Ammon's horn (tissue), 1 donor: ENCODE data around the gene TYMS.
"Not testable (repeated sequence)": the region's sequence is repeated elsewhere in the genome, so short reads cannot be mapped to it uniquely, and the experiment has no call there.

Experiments
- DNase-seq: peaks from one replicate; pipeline ENCODE4 v3.0.0-alpha.2; 2016; ENCODE audit warnings: low spot score

TYMS gene

GRCh38 chr18:678482-679182 lies 21.2 kb downstream of the TYMS start:
- no peak for DNase-seq

- no peak for DNase-seq
Measured at GRCh38 chr18:679516-679915, 22.1 kb downstream of the TYMS start.

GRCh38 chr18:680392-680791 lies 22.9 kb downstream of the TYMS start:
- DNase-seq = no peak

DNA sequence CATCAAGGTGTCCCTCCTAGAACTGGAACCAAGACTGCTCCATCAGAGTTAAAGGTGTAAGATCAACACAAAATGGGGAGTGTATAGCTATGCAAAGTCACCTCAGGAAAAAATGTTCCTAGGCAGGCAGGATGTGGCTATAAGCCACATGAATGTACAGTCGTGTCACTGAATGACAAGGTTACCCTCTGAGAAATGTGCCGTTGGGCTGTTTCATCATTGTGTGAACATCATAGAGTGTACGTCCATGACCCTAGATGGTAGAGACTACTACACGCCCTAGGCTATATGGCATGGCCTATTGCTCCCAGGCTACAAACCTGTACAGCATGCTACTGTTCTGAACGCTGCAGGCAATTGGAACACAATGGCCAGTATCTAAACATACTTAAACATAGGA lies 24.5 kb downstream of the TYMS start:
- DNase-seq = no peak

GRCh38 chr18:682416-682815 lies 25.0 kb downstream of the TYMS start:
- not testable (repeated sequence) for DNase-seq

GRCh38 chr18:682833-683232 lies 25.4 kb downstream of the TYMS start:
- DNase-seq = no peak

DNA sequence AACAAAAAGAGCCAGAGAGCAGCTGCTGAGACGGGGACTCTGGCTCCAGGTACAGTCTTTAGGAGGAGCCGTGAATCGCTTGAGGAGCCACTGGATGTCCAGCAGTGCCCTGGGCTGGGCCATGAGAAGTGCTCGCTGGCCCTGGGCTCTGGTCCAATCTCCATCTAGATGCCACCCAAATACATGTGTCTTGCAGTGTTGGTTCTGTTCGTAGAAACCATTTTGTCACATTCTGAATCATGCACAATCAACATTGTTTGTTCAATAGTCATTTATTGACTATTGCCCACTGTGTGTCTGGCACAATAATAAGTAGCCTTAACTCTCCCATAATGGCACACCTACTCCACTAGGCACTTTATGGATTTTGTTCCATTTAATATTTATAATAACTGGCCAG lies 26.1 kb downstream of the TYMS start:
- DNase-seq = no peak

DNA sequence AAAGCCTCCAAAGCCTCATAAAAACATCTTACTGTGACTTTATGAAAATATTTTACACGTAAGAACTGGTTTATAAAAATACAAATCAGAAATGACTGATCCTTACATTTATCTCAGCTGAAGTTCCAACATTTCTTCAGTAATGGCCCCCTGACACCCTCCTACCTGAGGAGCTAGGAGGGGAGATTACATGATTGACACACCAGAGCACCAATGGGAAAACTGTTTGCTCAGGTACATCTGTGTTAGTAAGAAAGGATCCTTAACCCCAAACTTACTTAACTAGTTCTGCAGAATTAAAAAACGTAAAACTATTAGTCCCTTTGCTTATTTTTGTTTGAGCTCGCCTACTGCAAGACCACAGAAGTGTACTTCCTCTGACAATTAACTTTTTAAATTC lies 28.0 kb downstream of the TYMS start:
- DNase-seq = no peak

DNA sequence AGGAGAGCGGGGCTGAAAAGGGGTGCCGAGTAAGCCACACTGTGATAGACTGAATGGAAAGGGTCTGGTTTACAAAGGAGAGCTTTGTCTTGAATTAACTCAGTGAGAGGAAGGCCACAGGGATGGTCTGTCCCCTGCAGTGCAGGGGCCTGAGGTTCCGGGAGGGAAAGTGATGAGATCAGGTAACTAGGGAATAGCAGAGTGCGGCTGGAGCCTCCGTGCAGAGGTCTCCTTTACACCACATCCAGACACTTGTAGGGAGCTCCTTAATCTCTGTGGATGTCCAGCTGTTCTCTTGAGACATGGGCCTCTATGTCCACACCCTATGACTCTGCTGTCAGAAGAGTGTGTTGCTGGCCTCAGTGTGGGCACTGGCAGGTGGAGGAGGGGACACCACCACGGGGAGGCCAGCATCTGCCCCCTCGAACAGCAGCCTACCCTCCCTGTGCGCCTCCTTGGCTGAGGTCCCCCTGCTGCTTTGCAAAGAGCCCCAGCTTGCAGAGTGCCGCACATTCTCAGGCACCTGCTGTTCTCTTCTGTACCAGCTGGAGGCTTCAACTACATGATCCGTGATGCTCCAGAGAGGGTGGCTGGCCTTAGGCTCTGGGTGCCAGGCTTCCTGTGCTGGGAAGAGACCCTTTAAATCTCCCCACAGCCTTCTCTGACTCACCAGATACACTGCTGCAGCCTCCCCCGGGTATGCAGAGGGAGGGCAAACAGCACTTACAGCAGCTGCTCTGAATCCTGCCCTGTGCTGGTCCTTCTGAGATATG lies 29.1 kb downstream of the TYMS start:
- peak; percentile 21 for DNase-seq

DNA sequence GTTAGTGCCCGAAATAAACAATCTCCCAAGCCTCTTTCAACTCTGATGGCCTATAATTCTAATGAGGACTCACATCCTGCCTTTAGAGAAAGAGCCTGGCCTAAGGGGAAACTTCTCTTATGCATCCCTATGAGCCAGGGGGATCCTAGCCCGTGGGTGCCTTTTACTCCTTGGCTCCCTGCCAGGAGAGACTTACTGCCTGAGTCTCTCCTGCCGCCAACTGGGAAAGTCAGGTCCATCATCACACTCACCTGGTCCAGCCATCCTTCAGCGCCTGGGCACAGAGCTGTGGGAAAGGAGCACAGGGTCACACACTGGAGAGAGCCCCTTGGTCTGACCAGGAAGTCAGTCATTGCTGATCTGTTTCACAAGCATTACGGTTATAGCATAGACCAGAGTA lies 30.9 kb downstream of the TYMS start:
- no peak for DNase-seq

DNA sequence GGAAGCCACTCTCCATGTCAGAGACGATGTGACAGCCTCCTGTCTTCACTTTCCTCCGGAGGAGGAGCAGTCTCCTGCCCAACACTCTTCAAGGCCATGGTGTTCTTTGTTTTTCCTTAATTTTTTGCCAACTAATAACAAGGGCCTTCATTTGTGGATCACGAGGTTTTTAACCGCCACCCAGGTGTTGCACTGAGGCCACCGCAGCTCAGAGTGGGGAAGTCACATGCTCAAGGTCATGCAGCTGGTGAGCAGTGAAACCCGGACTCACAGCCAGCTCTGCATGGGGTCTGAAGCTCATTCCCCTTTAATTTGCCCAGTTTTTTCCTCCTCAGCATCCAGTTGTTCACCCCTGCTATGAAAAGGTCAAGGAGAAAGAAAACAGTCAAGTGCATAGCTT lies 35.4 kb downstream of the TYMS start:
- DNase-seq = no peak

DNA sequence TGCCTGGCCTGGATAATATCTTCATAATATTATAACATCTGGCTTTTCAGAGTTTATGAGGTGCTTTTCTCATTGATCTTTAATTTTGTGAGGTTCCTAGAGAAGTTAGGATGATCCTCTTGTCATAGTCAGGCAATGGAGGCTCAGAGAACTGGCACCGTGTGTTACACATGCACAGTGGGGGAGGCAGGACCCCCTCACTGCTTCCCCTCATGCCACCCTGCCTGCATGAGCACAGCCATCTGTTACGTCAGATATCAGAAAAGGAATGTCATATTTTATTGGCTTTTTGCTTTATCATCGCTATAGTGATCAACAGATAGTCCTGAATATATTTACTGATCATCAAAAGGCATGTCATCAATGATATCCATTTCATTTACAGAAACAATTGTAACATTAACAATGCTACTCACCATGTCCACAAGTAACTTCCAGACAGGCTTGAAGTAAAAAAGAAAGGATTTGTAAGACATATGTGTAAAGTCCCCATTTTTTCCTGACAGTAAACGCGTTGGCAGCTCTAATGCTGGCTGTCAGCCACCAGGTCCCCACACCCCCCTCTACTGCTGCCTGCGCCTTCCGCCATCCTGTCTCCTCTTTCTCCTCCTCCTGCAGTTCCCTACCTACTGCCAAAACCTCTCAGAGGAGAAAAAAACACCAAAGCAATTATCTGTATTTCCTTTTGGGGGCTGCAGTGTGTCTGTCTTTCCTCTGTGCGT lies 36.2 kb downstream of the TYMS start:
- peak; percentile 34 for DNase-seq

DNA sequence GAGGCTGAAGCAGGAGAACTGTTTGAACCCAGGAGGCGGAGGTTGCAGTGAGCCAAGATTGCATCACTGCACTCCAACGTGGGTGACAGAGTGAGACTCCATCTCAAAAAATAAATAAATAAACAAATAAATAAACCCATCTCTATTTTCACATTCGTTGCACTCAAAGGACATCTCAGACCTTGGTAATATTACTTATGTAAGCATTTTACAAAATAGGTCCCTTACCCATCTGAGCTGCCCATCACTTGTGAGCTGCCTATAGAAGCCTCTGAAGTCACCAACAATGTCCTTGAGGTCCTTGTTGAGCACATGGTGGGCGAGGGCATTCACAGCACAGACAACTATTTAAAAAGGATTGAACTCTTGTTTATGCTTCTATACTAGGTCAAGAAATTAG lies 39.6 kb downstream of the TYMS start:
- no peak for DNase-seq

DNA sequence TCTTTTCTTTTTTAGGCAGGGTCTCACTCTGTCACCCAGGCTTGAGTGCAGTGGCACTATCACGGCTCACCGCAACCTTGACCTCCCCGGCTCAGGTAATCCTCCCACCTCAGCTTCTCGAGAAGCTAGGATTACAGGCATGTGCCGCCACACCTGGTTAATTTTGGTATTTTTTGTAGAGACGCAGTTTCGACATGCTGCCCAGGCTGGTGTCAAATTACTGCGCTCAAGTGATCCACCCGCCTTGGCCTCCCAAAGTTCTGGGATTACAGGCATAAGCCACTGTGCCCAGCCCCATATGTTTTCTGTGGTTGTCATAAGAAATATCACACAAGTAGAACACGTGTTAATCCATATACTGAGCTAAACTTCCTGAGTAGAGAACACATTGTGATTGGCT lies 40.3 kb downstream of the TYMS start:
- DNase-seq = no peak

DNA sequence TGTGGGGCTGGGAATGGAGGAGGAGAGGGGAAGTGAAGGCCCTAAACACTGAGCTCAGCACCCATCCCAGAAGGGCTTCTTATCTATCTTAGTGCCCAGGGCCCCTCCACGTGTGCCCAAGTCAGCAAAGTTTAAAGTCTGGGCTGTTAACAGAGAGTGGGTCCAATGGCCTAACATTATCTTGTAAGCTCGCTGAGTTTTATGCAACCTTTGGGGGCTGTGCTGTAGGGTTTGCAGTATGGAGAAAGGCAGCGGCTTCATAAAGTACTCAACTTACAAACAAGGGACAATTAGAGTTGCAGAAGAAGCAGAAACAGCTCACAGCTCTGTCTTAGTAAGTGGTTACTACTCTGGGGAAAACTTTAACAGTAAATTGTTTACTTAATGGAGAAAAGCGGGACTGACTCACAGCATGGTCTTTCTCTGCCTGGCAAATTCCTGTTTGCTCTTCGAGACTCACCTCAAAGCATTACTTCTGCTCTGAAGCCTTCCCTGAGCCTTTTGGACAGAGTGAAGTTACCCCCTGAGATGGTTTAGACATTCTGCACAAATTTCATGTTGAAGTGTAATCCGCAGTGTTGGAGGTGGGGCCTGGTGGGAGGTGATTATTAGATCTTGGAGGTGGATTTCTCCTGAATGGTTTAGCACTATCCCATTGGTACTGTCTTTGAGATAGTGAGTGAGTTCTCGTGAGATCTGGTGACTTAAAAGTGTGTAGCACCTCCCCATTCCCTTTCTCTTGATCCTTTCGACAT lies 45.9 kb downstream of the TYMS start:
- DNase-seq = no peak

GRCh38 chr18:706405-706804 lies 49.0 kb downstream of the TYMS start:
- DNase-seq = peak; percentile 45

DNA sequence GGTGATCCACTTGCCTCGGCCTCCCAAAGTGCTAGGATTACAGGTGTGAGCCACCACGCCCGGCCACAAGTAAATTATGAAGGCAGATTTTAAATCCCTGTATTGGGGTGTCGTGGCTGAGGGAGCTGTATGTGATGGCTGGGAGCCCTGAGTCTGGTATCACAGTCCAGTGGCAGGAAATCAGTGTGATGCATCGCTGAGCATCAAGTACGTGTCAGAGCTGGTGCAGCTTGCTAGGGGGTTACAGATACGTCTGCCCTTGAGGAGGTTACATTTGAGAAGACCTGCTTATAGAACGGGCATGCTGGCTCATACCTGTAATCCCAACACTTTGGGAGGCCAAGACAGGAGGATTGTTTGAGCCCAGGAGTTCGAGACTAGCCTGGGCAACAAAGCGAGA lies 50.6 kb downstream of the TYMS start:
- DNase-seq = no peak

DNA sequence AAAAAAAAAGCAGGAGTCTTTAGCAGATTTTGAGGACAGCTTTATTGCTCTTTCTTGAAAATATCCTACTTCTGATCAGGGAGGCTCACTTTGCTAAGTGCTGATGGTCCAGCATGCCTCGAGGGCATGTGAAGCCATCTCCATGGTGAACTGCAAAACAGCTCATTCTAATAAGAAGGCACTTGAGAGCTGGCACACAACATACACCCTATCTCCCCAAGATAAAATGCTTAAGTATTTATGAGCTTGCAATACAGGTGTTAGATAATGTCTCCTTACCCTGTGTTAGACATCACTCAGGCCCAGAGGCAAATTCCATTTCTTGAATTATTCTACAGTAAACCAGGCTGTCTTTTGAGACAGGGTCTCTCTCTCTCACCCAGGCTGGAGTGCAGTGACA lies 52.3 kb downstream of the TYMS start:
- DNase-seq = no peak

DNA sequence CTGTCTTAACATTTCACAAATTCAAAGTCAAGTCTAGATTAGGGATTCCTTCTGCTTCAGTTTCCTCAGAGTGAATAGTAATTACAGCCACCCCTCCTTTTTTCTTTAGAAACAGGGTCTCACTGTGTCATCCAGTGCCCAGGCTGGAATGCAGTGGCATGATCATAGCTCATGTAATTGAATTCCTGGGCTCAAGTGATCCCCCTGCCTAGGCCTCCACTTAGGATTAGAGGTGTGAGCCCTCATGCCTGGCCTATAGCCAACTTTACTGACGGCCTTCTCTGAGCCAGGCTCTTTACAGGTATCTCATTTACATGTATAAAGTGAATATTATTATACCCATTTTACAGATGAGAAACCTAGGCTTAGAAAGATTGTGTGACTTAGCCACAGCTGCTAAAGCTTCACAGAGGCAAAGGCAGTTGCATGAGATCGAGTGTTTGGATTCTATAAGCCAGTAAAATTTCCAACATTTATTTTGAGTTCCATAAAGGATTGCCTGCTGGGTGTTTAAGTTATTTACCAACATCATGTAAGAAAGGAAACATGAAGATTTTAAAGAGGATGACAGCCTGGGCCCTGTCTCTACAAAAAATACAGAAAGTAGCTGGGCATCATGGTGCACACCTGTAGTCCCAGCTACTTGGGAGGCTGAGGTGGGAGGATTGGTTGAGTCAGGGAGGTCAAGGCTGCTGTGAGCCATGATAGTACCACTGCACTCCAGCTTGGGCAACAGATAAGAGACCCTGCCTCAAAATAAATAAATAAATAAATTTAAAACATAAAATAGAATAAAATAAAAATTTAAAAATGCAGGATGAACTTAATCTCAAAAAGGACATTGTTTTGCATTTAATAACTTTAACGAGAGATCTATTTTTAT lies 53.2 kb downstream of the TYMS start:
- DNase-seq = no peak

DNA sequence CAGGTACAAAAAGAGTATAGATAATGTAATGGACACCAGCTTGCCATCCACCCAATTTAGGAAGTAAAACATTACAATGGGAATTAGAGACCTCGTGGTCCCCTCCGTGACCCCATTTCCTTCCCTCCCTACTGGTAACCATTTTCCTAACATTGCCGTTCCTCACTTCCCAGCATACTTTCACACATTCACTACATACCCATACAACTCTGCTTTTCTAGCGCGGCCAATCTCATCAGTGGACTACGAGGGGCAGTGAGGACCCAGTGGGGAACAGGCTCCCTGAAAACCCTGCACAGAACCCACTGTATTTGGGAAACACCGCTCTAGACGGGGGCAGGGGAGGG lies 53.8 kb downstream of the TYMS start:
- peak; percentile 25 for DNase-seq

- peak; percentile 80 for DNase-seq
Measured at GRCh38 chr18:711657-712400, 54.4 kb downstream of the TYMS start.
